ENCODE results near the gene GCN1. TPM values are rescaled to one million over a fixed set of nuclear protein-coding genes. Genes with fewer than 3 reads are reported as not detected.
A peak's percentile ranks its signal among the peaks of the same experiment; 100 is the strongest.

Gene GCN1
- polyA plus RNA-seq, 2 of the 4 experiments (the other 2 are of a cell fraction) = 43.2 to 64.1 TPM

- Histone ChIP-seq H3K4me3 (peak overlapping the region; percentile 25; the same call in 1 of the 3 replicates), H3K4me1 (peaks cover 98% of the 10 kb centered on the region), H3K9me3 (no peaks in the 10 kb centered on the region), H3K4me2 (peak overlapping the region; percentile 90), H3K27ac (peak overlapping the region; percentile 93 to 100)
- peak; percentile 96 to 97 for DNase-seq (ENCODE audit: low read depth in 1 of 2, low spot score in 1 of 2)
- no peak for FAIRE-seq
- ATAC-seq = peak; percentile 59 to 73
- TF ChIP-seq BHLHE40 (IDR thresholded peaks at IDR 0.05; ENCODE audit: low read depth, low read length) (peak; percentile 39; the same call in 1 of the 2 replicates), JUN (IDR thresholded peaks at IDR 0.05) (peak; percentile 35 to 70; a peak in 3 of 5 replicates), GATA3 (IDR thresholded peaks at IDR 0.05; ENCODE audit: borderline replicate concordance) (peak; percentile 93), EP300 (IDR thresholded peaks at IDR 0.05) (peak; percentile 64 to 67; a peak in 2 of 5 replicates), ZFP36 (IDR thresholded peaks at IDR 0.05; ENCODE audit: borderline replicate concordance, partially characterized antibody) (no peak), POLR2AphosphoS2 (conservative IDR thresholded peaks at IDR 0.05; ENCODE audit: low read length) (no peak), PBX3 (IDR thresholded peaks at IDR 0.05) (peak; percentile 63), RARB (CRISPR knock-in tag; IDR thresholded peaks at IDR 0.05) (0 out of 2 replicates have a peak, but pooled peaks have one; percentile 7), TFCP2L1 (CRISPR knock-in tag; IDR thresholded peaks at IDR 0.05) (no peak), RAD21 (conservative IDR thresholded peaks at IDR 0.05 in 1 of 2, IDR thresholded peaks at IDR 0.05 in 1 of 2) (peak in 1 of 2 experiments; percentile 15; a peak in 1 of 5 replicates), FOSL2 (IDR thresholded peaks at IDR 0.05) (peak; percentile 87), FOSL2 (CRISPR knock-in tag; IDR thresholded peaks at IDR 0.05) (peak; percentile 85), HOXA7 (CRISPR knock-in tag; IDR thresholded peaks at IDR 0.05) (no peak), ZSCAN20 (CRISPR knock-in tag; IDR thresholded peaks at IDR 0.05) (no peak), HES2 (IDR thresholded peaks at IDR 0.05) (no peak), EHMT2 (IDR thresholded peaks at IDR 0.05; ENCODE audit: low read depth) (no peak), CEBPB (IDR thresholded peaks at IDR 0.05) (peak in 1 of 2 experiments; percentile 39; a peak in 1 of 4 replicates), JUNB (IDR thresholded peaks at IDR 0.05) (peak; percentile 64), MYC (IDR thresholded peaks at IDR 0.05; ENCODE audit: borderline replicate concordance, low read length) (peak; percentile 74), MAX (IDR thresholded peaks at IDR 0.05) (peak; percentile 92), BCL3 (IDR thresholded peaks at IDR 0.05) (peak; percentile 68; the same call in 2 of the 3 replicates), PHF8 (IDR thresholded peaks at IDR 0.05; ENCODE audit: borderline replicate concordance, low read depth) (no peak), TP53 (CRISPR knock-in tag; IDR thresholded peaks at IDR 0.05) (no peak), SMC3 (IDR thresholded peaks at IDR 0.05) (0 out of 3 replicates have a peak, but pooled peaks have one; percentile 6), RFX5 (IDR thresholded peaks at IDR 0.05) (no peak)
- WGBS (ENCODE audit: missing lambda C conversion rate) = 5% methylated on average over 9 of the region's 9 CpGs
- ChIA-PET POLR2A (interaction anchor here (0.5 to 9.0 kb wide), 13 partner anchors 9 to 87 kb away, joined by 3 to 220 read pairs (median 5); partner anchors contain the start of genes PXN, RNU4-1, RNU4-2 and RPLP0), CTCF (interaction anchor here (1.2 to 18.0 kb wide), 7 partner anchors 11 to 143 kb away, joined by 3 to 1367 read pairs (median 100); partner anchors contain the start of genes PXN, RNU4-1, RNU4-2 and RPLP0)
Observed at GRCh38 chr12:120230326-120230973, 35.9 kb upstream of the GCN1 start.
